ENCODE results near the gene PPME1.

DNA sequence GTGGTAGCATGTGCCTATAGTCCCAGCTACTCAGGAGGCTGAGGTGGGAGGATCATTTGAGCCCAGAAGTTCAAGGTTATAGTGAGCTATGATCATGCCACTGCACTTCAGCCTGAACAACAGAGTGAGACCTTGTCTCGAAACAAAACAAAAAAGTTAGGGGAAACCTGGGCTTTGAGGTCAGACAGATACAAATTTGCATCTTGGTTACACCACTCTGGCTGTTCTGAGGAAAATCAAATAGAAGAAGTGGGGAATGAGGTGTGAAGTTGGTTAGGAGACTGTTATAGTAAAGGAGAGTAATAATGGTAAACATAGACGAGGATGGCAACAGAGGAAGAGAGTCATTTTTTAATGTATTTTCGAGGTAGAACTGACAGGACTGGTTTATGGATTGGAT is 62.6 kb downstream of the PPME1 start:
- no peak for TF ChIP-seq POLR2A (IDR thresholded peaks at IDR 0.05)
- TF ChIP-seq, protein P1, sequence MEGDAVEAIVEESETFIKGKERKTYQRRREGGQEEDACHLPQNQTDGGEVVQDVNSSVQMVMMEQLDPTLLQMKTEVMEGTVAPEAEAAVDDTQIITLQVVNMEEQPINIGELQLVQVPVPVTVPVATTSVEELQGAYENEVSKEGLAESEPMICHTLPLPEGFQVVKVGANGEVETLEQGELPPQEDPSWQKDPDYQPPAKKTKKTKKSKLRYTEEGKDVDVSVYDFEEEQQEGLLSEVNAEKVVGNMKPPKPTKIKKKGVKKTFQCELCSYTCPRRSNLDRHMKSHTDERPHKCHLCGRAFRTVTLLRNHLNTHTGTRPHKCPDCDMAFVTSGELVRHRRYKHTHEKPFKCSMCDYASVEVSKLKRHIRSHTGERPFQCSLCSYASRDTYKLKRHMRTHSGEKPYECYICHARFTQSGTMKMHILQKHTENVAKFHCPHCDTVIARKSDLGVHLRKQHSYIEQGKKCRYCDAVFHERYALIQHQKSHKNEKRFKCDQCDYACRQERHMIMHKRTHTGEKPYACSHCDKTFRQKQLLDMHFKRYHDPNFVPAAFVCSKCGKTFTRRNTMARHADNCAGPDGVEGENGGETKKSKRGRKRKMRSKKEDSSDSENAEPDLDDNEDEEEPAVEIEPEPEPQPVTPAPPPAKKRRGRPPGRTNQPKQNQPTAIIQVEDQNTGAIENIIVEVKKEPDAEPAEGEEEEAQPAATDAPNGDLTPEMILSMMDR (IDR thresholded peaks at IDR 0.05): no peak
